GM19240 (cell line): ENCODE measurements around the gene STMN1.
"Not testable (repeated sequence)": the region's sequence is repeated elsewhere in the genome, so short reads cannot be mapped to it uniquely, and the experiment has no call there.

Experiments
- DNase-seq: peaks from one replicate; pipeline ENCODE4 v3.0.0; 2011; ENCODE audit warnings: low spot score; ENCODE audit not compliant: insufficient read length

STMN1 gene

GRCh38 chr1:25905680-25906643, at the start of gene STMN1:
Gene STMN1 (minus strand): TSS chr1:25906419. CDS start chr1:25904676, 1,743 bp downstream.
- DNase-seq, result peak; percentile 84

DNA sequence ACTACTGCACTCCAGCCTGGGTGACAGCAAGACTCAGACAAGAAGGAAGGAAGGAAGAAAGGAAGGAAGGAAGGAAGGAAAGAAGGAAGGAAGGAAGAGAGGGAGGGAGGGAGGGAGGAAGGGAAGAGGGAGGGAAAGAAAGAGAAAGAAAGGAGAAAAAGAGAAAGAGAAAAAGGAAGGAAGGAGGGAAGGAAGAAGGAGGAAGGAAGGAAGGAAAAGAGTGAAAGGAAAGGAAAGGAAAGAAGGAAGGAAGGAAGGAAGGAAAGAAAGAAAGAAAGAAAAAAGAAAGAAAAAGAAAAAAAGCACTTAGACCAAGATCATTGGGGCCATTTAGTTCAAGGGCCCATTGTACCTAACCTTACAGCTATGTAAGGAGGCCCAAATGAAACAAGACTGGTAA, 49.3 kb upstream of the STMN1 start:
- DNase-seq, result no peak

DNA sequence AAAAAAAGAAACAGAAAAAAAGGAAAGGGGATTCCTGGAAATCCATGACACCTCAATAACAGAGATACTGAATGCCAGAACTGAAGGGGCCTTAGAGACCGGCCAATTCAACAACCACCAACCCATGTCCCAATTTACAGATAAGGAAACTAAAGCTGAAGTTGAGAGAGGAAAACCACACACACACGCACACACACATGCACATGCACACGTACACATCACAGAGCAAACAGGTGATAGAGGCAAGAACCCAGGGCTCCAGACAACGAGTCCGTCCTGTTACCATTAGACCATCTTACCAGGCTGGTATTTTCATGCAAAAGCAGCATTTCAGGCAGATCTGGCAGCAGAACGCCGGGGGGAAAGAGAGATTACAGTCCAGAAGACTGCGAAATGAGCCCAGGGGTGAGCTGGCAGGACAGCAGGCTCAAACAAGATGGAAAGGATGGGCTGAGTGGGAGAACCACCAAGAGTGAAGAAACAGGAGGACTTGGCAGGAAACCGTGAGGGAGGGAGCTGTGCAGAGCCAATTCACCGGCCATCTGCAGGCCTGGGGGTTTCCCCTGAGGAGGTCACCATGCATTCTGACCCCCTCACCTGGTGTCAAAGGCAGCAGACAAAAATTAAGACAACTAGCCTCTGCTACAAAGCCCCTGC, 48.2 kb upstream of the STMN1 start:
- no peak for DNase-seq

GRCh38 chr1:25952841-25953401, 46.7 kb upstream of the STMN1 start:
- DNase-seq, result no peak

- no peak for DNase-seq
Measured at GRCh38 chr1:25948641-25949040, 42.4 kb upstream of the STMN1 start.

DNA sequence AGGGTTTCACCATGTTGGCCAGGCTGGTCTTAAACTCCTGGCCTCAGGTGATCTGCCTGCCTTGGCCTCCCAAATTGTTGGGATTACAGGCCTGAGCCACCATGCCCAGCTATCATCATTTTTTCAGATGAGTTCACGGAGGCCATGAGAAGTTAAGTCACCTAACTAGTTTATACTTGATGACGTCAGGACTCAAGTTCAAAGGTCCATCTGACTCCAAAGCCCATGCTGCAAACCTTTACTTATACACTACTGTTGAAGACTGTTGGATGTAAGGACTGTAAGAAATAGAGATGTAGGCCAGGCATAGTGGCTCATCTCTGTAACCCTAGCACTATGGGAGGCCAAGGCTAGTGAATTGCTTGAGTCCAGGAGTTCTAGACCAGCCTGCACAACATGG, 40.8 kb upstream of the STMN1 start:
- no peak for DNase-seq

DNA sequence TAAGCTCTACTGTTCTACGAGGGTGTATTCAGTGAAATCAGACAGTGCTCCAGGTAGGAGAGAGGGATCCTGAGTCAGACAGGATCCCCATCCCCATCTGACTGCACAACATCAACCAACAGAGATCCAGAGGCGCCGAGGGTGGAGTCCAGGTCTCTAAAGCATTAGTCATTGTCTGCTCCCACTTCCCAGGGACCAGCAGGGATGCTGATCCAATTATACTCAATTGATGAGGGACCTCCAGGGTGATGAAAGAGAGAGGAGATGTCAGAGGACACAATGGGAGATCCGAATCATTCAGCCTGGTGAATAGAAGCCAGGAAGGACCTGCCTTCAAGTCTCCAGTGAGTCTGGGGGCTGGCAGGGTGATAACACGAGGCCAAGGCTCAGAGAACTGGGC, 39.5 kb upstream of the STMN1 start:
- DNase-seq, result no peak

GRCh38 chr1:25944986-25945385, 38.8 kb upstream of the STMN1 start:
- DNase-seq, result no peak

DNA sequence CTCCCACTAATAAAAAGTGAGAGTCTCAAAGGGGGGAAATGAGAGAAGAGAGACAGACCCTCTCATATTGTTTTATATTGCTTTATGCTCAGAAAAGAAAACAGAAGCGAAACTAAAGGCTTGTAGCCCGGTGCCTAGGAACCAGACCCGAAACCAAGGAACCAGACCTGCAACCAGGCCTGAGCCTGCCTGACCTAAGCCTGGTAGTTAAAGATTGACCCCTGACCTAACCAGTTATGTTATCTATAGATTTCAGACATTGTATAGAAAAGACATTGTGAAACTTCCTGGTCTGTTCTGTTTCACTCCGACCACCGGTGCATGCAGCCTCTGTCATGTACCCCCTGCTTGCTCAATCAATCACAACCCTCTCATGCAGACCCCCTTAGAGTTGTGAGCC, 37.3 kb upstream of the STMN1 start:
- DNase-seq, result not testable (repeated sequence)

GRCh38 chr1:25936947-25937346, 30.7 kb upstream of the STMN1 start:
- no peak for DNase-seq

GRCh38 chr1:25933479-25934365, 27.5 kb upstream of the STMN1 start:
- no peak for DNase-seq

- DNase-seq, result not testable (repeated sequence)
Measured at GRCh38 chr1:25932811-25933400, 26.7 kb upstream of the STMN1 start.

GRCh38 chr1:25932321-25932720, 26.1 kb upstream of the STMN1 start:
- DNase-seq, result no peak

GRCh38 chr1:25929016-25929415, 22.8 kb upstream of the STMN1 start:
- no peak for DNase-seq

DNA sequence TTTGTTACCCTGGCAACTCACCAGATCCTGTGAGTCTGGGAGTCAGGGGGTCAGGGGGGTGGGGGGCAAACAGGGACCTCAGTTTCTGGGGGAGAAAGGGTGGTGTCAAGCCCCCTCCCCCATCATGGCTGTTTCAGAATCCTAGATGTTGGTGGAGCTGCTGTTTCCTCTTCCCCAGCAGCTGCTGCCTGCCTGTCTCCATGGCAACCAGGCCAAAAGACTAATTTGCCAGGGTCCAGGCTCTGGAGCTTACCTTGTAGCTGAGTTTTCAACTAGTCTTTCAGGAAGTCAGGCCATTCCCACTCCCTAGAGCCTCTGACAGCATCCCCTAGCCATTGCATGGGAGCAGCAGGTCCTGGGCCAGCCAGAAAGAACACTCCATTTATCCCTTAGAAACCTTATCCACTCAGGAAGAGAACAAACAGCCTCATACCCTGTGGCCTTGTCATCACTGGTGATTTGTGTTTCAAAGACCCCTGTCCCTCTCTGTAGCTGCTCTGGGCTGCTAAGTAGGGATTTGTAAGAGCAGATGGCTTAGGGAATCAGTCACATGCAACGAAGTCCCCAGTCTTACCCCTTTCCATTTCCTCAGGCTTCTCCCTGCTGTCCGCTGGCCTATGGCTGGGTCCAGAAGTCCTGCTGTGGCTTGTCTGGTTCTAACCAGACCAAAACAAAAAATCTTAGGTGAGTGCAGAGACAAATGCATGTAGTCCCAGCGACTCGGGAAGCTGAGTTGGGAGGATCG, 21.5 kb upstream of the STMN1 start:
- no peak for DNase-seq

DNA sequence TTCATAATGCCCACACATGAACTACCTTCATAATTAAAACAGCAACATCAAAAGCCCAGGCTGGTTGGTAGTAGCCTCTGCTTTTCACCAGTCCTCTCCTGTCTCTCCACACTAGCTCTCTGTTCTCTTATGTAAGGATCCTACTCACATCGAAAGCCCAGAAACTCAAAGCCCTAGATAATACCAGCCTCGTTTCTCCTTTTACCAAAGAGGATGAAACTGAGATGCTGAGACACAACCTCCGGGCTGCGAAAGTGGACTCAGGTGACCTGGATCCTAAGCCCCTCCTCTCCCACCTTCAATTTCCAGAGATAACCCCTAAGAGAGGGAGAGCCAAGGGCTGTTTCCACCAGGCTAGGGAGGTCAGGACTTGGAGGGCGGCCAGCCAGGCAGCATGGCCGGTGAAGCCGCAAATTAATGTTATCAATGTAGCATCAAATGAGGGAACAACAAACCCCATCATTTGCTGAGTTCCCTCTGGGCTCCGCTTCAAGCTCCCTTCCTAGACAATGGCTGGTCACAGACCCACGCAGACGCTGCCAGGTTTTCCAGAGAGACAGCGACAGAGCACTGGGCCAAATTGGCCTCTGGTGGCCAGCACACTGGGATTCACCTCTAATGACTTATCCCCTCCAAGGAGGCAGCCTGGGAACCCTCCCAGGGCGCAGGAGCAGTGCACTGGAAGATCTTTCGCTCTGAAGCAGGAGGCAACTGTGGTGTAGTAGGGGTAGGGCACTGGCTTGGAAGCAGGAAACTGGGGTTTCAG, 20.7 kb upstream of the STMN1 start:
- no peak for DNase-seq

DNA sequence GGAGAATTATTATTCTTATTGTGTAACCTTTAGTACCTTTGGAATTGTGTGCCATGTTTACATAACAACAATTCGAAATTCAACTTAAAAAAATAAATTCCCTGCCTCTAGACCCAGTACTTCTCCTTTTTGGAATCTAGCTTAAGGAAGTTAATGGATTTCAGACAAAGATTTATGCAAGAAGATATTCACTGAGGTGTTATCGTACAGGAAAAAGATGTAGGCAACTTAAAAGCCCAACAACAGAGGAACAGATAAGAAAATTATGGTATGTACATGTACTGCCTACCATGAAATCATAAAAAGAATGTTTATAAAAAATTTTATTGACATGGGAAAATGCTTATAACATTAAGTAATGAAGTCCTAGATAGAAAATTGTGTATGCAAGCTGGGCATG, 18.2 kb upstream of the STMN1 start:
- DNase-seq, result no peak

DNA sequence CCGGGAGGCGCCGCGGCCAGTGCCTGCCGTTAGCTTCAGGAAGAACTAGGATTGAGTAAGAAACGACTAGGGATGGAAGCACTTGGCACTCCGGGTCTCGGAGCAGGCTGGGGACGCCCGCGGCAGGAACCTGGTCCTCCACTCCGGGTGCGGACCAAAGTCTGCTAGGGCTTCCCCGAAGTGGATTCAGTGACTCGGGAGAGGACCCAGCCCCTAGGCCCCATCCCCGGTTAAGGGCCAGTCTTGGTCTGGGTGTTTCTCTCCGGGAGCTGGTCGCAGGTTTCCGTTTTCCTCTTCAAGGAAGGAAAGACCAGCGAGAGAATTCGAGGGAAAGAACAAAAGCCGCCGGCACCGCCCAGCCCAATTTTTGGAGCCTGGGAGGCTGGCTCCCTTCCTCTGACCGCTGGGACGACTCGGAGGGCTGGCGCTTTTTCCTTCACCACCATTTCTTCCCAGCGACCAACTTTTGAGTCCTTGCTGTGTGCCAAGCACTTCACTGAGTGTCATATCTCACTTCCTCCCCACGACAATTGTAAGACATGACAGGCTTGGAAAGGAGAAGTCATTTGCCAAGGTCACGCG, 16.8 kb upstream of the STMN1 start:
- DNase-seq, result no peak
